ENCODE measurements around the gene HOXC5.
"Not testable (repeated sequence)": the region's sequence is repeated elsewhere in the genome, so short reads cannot be mapped to it uniquely, and the experiment has no call there.

The HOXC5 gene

DNA sequence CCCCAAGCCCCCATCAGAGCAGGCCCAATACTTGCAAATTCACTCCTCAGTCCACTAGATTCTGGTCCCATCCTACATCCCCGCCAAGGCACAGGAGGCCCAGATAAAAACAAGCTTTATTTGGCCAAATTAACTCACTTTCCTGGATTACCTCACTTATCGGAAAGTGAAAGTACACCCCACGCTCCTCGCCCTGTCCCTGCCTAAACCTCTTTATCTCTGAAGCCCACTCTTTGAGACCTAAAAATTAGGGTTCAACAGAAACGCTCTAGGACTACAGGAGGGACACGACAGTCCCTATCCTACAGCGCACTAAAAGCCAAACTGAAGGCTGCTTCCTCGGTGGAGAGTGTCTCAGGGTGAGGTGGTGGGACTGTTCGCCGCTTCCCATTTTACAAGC lies 45.0 kb downstream of the HOXC5 start:
- not testable (repeated sequence) for DNase-seq

DNA sequence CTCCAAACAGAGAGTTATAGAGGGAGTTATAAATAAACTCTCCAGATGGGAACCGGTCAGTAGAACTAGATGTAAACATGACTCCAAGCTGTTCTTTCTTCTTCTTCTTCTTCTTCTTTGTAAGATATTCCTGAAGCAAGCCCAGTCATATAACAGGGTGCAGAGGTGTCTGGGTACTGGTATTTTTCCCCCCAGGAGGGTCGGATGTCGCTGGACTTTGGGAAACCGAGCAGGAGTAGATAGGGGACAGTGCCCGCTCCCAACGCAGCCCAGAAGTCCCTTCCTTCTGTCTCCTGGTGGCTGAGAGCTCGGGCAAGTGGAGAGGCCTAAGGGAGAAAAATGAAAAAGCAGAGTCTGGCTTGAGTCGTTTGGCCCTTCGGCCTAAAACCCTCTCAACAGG lies 46.3 kb downstream of the HOXC5 start:
- DNase-seq, result not testable (repeated sequence)

DNA sequence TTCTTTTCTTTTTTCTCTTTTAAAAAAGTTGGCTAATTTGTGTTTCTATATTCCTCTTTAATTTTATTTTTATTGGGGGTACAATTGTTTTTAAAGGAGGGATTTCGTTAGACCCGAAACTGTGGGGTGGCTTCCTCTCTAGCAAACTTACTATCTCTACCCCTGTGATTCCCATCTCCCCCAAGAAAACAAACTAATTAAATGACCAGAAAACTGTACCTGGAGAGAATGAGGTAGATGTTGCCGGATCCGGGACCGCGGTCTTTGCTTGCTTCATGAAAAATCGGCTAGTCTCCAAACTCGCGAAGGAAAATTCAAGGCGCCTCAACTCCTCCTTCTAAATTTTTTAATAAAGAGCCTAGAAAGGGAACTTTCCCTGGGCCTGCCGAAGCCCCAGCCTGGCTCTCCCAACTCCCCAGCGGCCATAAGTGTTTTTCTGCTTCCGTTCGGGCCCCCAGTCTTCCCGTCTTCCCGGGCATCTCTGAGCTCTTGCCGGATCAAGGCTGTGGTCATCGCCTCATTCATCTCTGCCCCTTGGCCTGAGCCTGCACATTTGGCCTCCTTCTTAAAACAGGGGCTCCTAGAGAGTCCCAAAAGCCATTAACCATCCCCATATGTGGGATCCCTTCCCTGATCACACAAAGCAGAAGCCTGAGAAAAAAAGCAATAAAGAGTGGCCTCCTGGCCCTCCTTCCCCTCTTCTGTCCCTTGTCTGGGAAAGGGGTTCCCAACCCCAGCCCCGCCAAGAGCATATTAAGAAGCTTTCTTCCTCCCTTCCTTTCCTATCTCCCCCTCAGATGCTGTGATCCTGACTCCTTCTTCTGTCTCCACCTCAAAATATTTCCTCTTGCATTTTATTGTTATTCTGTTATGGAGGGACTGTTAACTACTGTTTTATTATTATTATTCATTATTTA lies 47.4 kb downstream of the HOXC5 start:
- not testable (repeated sequence) for DNase-seq

DNA sequence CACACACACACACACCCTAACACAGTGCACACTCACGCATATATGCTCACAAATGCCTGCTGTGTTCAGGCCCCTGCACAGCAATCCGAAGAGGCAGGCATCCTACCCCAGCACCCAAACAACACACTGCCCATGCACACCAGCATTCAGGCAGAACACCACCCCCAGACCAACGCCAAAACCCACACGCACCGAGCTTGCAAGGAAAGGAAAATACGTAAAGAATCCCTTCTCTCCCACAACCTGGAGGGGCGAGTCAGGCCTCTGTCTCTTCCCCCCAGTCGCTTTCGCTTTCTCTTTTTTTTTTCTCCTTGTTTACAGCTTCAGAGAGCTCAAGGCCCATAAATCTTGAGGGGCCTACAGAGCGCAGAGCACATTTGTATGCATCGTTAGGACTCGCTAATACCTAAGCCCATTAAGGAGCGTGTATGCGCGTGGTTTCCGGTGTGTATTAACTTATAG lies 48.2 kb downstream of the HOXC5 start:
- not testable (repeated sequence) for DNase-seq

DNA sequence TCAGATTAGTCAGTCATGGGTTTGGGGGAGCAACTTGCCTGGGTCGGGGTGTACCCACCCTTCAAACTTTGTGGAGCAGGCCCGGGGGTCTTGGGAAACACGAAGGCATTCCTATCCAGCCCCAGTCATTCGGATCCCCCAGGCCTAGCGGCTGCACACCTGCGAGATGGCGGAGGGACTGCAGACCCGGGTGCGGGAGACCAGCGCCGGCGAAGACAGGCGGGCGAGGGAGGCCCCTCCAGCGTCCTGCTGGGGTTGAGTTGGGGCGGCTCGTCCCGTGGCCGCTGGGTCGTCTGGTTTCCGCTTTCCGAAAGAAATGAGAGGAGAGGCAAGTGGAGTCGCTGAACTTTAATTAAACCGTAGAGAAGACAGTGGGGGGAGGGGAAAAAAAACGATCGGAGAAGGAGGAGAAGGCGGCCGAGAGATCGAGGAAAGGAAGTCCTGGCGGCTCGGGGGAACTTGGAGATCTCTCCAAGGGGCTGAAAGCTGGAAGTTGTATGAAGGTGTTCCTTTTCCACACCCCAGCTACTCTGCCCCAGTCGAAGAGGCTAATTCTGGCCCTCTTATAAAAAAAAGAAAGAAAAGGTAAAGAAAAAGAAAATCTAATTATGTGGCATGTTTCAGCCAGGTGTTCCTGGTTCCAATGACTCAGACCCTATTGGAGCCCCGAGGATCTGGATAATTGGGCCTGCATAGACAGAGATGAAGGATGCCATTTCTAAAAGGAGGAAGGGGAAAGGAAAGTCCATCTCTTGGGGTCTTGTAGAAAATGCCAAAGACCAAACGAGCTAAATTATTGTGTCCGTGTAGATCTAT lies 48.9 kb downstream of the HOXC5 start:
- DNase-seq, result not testable (repeated sequence)

DNA sequence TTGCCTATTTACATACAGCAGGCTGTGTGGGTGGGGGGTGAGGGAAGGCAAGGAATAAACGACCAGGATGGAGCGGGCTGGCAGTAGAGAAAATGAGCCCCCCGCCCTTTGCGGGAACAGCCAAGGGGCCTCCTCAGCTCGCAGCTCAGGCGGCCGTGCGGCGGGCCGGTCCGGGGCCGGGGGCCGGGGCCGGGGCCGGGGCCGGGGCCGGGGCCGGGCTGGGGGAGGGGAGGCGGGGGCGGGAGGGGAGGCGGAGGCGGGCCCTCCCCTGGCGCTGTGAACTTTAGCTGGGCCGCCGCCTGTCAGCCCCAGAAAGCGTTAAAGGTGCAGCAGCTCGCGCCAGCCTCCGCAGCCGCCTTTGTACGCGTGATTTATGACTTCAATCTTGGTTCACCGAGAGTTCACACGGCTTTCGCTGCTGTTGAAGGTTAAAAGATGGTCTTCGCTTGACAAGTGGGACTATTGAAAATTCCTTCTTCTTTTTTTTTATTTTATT lies 49.6 kb downstream of the HOXC5 start:
- DNase-seq, result no peak

All from GDM1 (cell line).